Activated CD4-positive, alpha-beta T cell treated with anti-CD3 and anti-CD28 coated beads, Interleukin-2, amount 10 ng/mL, durations not matched to agents 7 days and 5 days (primary cell): ENCODE measurements around the gene PPIG. TPM values are rescaled to one million over a fixed set of nuclear protein-coding genes. Genes with fewer than 3 reads are reported as not detected.

Experiments used
- total RNA-seq, 2 experiments: library from RNA; stranded (reverse); gene quantifications; one replicate each; pipeline ENCODE4 v1.2.3, GENCODE V29; 2021

The PPIG gene
- total RNA-seq, 2 experiments from 2014 or later: 53.4 to 61.7 TPM

Other genes starting within 250 kb of the PPIG start
- gene LRP2, start 221.8 kb upstream of the PPIG start, total RNA-seq: under 1 TPM; 0.02 to 0.15 TPM
- gene BBS5, start 104.9 kb upstream of the PPIG start, total RNA-seq: 1 to 10 TPM; 1.3 to 1.4 TPM
- gene KLHL41, start 74.6 kb upstream of the PPIG start, total RNA-seq: under 1 TPM in 1 of 2 experiments, not detected in 1; 0.08 TPM
- gene FASTKD1, start 10.5 kb upstream of the PPIG start, total RNA-seq: 10 to 100 TPM; 26.8 to 29.0 TPM
- not detected for gene CFAP210, start 110.1 kb downstream of the PPIG start, total RNA-seq
- 1 to 10 TPM; 2.7 to 3.0 TPM for gene PHOSPHO2, start 110.1 kb downstream of the PPIG start, total RNA-seq
- 1 to 10 TPM; 2.7 to 4.0 TPM for gene KLHL23, start 149.5 kb downstream of the PPIG start, total RNA-seq
- gene SSB, start 214.5 kb downstream of the PPIG start, total RNA-seq: 10 to 100 TPM; 79.0 to 87.4 TPM
- gene METTL5, start 240.6 kb downstream of the PPIG start, total RNA-seq: 10 to 100 TPM; 53.3 to 61.6 TPM
- 10 to 100 TPM; 22.4 to 27.4 TPM for gene UBR3, start 243.1 kb downstream of the PPIG start, total RNA-seq